Smooth muscle cell (in vitro differentiated cells): ENCODE measurements around the gene TSPAN4. TPM values are rescaled to one million over a fixed set of nuclear protein-coding genes. Genes with fewer than 3 reads are reported as not detected.

Experiments used
- DNase-seq: peaks from one replicate; lab custom pipeline; 2025; ENCODE audit not compliant: unreplicated experiment; lab: John Stamatoyannopoulos, UW
- H2AFZ ChIP-seq: fragments of 200-600 bp; sonication (generic); 2 replicates; pipeline ENCODE4 v1.6.0; 2016; ENCODE audit warnings: antibody characterized with exemption, low read depth, mild to moderate bottlenecking
- H3F3A ChIP-seq: fragments of 200-600 bp; sonication (generic); 2 replicates; pipeline ENCODE4 v1.6.0; 2017; ENCODE audit warnings: antibody characterized with exemption, low read depth
- H3K27ac ChIP-seq: fragments of 200-600 bp; sonication (generic); 2 replicates; pipeline ENCODE4 v1.5.1; 2016; ENCODE audit warnings: low read depth, mild to moderate bottlenecking
- H3K27me3 ChIP-seq: fragments of 200-600 bp; sonication (generic); 2 replicates; pipeline ENCODE4 v1.6.1; 2016; ENCODE audit warnings: low read depth, mild to moderate bottlenecking
- H3K36me3 ChIP-seq: fragments of 200-600 bp; sonication (generic); 2 replicates; pipeline ENCODE4 v1.5.1; 2016; ENCODE audit warnings: low read depth
- H3K4me1 ChIP-seq: fragments of 200-600 bp; sonication (generic); 2 replicates; pipeline ENCODE4 v1.5.1; 2016; ENCODE audit warnings: low read depth
- H3K4me2 ChIP-seq: fragments of 200-600 bp; sonication (generic); 2 replicates; pipeline ENCODE4 v1.6.0; 2016; ENCODE audit warnings: mild to moderate bottlenecking
- H3K4me3 ChIP-seq: fragments of 200-600 bp; sonication (generic); 2 replicates; pipeline ENCODE4 v1.5.1; 2016; ENCODE audit warnings: mild to moderate bottlenecking
- H3K79me2 ChIP-seq: fragments of 200-600 bp; sonication (generic); 2 replicates; pipeline ENCODE4 v1.6.0; 2016; ENCODE audit warnings: low read depth, mild to moderate bottlenecking
- H3K9ac ChIP-seq: fragments of 200-600 bp; sonication (generic); 2 replicates; pipeline ENCODE4 v1.6.0; 2016; ENCODE audit warnings: low read depth
- H3K9me3 ChIP-seq: fragments of 200-600 bp; sonication (generic); replicated peaks from 2 replicates; pipeline ENCODE4 v1.5.1; 2016; ENCODE audit warnings: low read depth
- H4K20me1 ChIP-seq: fragments of 200-600 bp; sonication (generic); 2 replicates; pipeline ENCODE4 v1.6.0; 2016; ENCODE audit warnings: low read depth
- WGBS: methylation state at CpG from one replicate; pipeline ENCODE4 v1.1.7; 2016; ENCODE audit warnings: low lambda C conversion rate; 5-methylcytosine and 5-hydroxymethylcytosine counted together
- polyA plus RNA-seq: library from polyadenylated mRNA; unstranded; fragments of >200 nt; fragmentation: Nextera tagmentation; extraction: Ambion mirVana; gene quantifications from 2 replicates; pipeline ENCODE4 v1.2.1, GENCODE V29; 2016
- total RNA-seq: library from RNA; depleted of rRNA; stranded (reverse); fragments of >200 nt; gene quantifications from 2 replicates; pipeline ENCODE4 v1.2.3, GENCODE V29; 2014
- TF ChIP-seq, protein P1 (sequence below): fragments of 200-600 bp; sonication (generic); IDR thresholded peaks from 2 replicates; pipeline ENCODE4 v1.5.1; 2017; ENCODE audit warnings: borderline replicate concordance, mild to moderate bottlenecking, antibody characterized with exemption; ENCODE audit not compliant: insufficient read depth, poor library complexity, severe bottlenecking

TSPAN4 gene
- total and polyA plus RNA-seq, 2 experiments from 2014 or later, result 68.2 to 179 TPM

DNA sequence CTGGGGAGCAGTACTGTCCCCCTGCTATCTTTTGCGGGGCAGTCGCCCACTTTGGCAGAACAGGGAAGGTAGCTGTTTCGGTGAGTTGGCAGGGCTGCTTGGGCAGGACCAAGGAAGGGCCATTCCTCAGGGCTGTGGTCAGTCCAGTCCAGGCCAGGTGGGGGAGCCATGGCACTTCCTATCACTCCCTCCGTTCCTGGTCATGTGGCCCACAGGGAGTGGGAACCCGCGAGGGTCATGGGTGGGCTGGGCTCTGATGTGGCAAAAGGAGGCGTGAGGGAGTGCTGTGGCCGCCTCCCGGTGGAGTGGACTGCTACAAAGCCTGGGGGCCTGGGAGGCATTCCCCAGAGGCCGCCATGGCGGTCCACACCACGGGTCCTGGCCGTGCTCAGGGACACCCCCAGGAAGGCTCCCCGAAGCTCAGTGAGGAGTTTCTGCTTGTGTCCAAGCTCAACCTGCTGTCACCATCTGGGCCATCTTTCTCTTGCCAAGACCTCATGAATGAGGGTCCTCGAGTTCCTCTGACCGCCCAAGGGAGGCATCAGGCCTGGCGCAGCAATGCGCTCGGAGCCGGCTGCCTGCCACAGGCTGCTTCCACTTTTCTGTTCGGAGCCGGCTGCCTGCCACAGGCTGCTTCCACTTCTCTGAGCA lies 56.0 kb downstream of the TSPAN4 start:
- H4K20me1 ChIP-seq, result no peaks in the 10 kb centered on the region
- no peak overlapping the region for H3K4me2 ChIP-seq
- DNase-seq, result no peak
- H3K9me3 ChIP-seq, result no peaks in the 10 kb centered on the region
- no peaks in the 10 kb centered on the region for H3F3A ChIP-seq
- 94% methylated on average over 22 of the region's 22 CpGs for WGBS
- TF ChIP-seq, protein P1, sequence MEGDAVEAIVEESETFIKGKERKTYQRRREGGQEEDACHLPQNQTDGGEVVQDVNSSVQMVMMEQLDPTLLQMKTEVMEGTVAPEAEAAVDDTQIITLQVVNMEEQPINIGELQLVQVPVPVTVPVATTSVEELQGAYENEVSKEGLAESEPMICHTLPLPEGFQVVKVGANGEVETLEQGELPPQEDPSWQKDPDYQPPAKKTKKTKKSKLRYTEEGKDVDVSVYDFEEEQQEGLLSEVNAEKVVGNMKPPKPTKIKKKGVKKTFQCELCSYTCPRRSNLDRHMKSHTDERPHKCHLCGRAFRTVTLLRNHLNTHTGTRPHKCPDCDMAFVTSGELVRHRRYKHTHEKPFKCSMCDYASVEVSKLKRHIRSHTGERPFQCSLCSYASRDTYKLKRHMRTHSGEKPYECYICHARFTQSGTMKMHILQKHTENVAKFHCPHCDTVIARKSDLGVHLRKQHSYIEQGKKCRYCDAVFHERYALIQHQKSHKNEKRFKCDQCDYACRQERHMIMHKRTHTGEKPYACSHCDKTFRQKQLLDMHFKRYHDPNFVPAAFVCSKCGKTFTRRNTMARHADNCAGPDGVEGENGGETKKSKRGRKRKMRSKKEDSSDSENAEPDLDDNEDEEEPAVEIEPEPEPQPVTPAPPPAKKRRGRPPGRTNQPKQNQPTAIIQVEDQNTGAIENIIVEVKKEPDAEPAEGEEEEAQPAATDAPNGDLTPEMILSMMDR, result no peak
- no peaks in the 10 kb centered on the region for H3K27me3 ChIP-seq
- no peak overlapping the region for H3K27ac ChIP-seq
- H3K9ac ChIP-seq, result no peak overlapping the region
- no peaks in the 10 kb centered on the region for H3K4me1 ChIP-seq
- no peaks in the 10 kb centered on the region for H3K79me2 ChIP-seq
- no peak overlapping the region for H3K4me3 ChIP-seq
- no peak overlapping the region for H2AFZ ChIP-seq
- H3K36me3 ChIP-seq, result no peaks in the 10 kb centered on the region

DNA sequence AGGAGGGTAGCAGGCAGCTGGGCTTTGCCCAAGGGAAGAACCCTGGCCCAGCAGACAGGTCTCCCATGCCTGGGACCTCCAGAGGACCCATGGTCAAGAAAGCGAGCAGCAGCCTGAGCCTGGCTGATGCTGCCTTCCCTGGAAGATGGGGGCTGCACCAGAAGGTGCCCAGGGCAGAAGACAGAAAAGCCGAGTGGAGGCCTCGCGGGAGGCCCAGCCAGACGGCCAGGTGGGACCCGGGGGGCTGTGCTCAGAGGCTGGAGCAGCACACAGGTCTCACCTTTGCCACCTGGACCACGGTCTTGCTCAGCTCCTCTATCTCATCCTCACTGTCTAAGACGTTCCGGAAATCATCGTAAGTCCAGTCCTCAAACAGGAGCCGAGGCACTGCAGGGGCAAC lies 57.1 kb downstream of the TSPAN4 start:
- Histone ChIP-seq H3K4me1 (no peaks in the 10 kb centered on the region), H3K4me2 (no peak overlapping the region), H4K20me1 (no peaks in the 10 kb centered on the region), H3K79me2 (no peaks in the 10 kb centered on the region), H3K27ac (no peak overlapping the region), H3F3A (no peaks in the 10 kb centered on the region), H3K27me3 (no peaks in the 10 kb centered on the region), H3K4me3 (no peak overlapping the region), H3K36me3 (no peaks in the 10 kb centered on the region), H3K9ac (no peak overlapping the region), H3K9me3 (no peaks in the 10 kb centered on the region), H2AFZ (no peak overlapping the region)
- DNase-seq, result no peak
- TF ChIP-seq, protein P1, result no peak
- WGBS, result 95% methylated on average over 11 of the region's 11 CpGs

GRCh38 chr11:900545-900944 lies 57.9 kb downstream of the TSPAN4 start:
- Histone ChIP-seq H3K9me3 (no peaks in the 10 kb centered on the region), H3K4me1 (no peaks in the 10 kb centered on the region), H3K9ac (no peak overlapping the region), H2AFZ (no peak overlapping the region), H3K79me2 (peaks cover 2% of the 10 kb centered on the region), H4K20me1 (peaks cover 3% of the 10 kb centered on the region), H3K4me2 (no peak overlapping the region), H3F3A (no peaks in the 10 kb centered on the region), H3K4me3 (no peak overlapping the region), H3K27me3 (no peaks in the 10 kb centered on the region), H3K27ac (no peak overlapping the region), H3K36me3 (no peaks in the 10 kb centered on the region)
- no peak for DNase-seq
- 97% methylated on average over 7 of the region's 7 CpGs for WGBS
- TF ChIP-seq, protein P1, result no peak

DNA sequence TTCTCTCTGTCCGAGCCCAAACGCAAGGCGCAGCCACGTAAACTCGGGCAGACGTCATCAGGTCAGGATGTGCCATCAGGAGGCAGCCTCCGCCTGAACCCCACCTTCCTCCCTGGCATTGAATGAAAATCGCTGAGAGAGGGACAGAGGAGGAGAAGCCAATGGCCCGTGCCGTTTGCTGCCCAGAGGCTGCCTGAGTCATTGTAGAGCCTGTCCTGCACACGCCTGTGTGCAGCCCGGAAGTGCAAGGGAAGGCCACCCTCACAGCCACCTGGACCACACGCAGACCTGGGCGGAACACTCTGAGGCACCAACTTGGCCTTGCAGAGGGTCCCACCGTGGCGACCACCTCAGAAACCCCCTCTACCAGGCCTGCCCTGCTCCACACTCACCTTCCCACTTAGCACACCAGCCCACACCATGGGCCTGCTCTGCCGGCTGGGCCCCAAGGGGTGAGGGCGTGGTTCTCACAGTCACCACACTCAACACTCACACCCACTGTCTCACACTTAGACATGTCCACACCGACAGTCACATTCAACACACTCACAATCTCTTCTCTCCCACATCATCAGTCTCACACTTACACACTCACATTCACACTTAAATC lies 58.9 kb downstream of the TSPAN4 start:
- no peaks in the 10 kb centered on the region for H3K36me3 ChIP-seq
- no peak overlapping the region for H3K4me2 ChIP-seq
- H3K4me3 ChIP-seq, result no peak overlapping the region
- no peaks in the 10 kb centered on the region for H3K9me3 ChIP-seq
- no peak overlapping the region for H3K27ac ChIP-seq
- H3K4me1 ChIP-seq, result no peaks in the 10 kb centered on the region
- TF ChIP-seq, protein P1, result no peak
- no peaks in the 10 kb centered on the region for H3K27me3 ChIP-seq
- no peaks in the 10 kb centered on the region for H3F3A ChIP-seq
- peaks cover 10% of the 10 kb centered on the region for H3K79me2 ChIP-seq
- DNase-seq, result no peak
- H4K20me1 ChIP-seq, result peaks cover 3% of the 10 kb centered on the region
- WGBS, result 98% methylated on average over 19 of the region's 19 CpGs
- no peak overlapping the region for H3K9ac ChIP-seq
- H2AFZ ChIP-seq, result no peak overlapping the region
